Measurements from ENCODE around the gene ZNF785. TPM values are rescaled to one million over a fixed set of nuclear protein-coding genes. Genes with fewer than 3 reads are reported as not detected.

Gene ZNF785
- total RNA-seq (2022; extraction: Qiagen RNA extraction; ENCODE audit: low read depth): not detected in 5 replicates

GRCh38 chr16:30585400-30586191 is at the start of gene ZNF785:
TSS of gene ZNF785 (minus strand) at chr16:30585697. CDS start at chr16:30585611, 86 bp downstream.

GRCh38 chr16:30609926-30610839 is 24.7 kb upstream of the ZNF785 start, which contains the start of gene ZNF689:
TSS of gene ZNF689 (minus strand) at chr16:30610389. CDS start at chr16:30610041, 348 bp downstream.

GRCh38 chr16:30571445-30572322 is 13.8 kb downstream of the ZNF785 start, which contains the start of gene ZNF688:
TSS of gene ZNF688 (minus strand) at chr16:30571714. CDS start at chr16:30571629, 85 bp downstream.

GRCh38 chr16:30557957-30558788 is 27.3 kb downstream of the ZNF785 start, which contains the start of gene ZNF764:
TSS of gene ZNF764 (minus strand) at chr16:30558374. CDS start at chr16:30558182, 192 bp downstream.

GRCh38 chr16:30534368-30535105 is 51.0 kb downstream of the ZNF785 start, which contains the start of gene ZNF747:
TSS of gene ZNF747 (minus strand) at chr16:30534858. CDS start at chr16:30534679, 179 bp downstream.

Other genes with a start within 250 kb of the ZNF785 start
- 64.0 to 69.6 TPM (median 67.1 TPM) in 5 replicates for gene CD2BP2, start 230.4 kb downstream of the ZNF785 start, total RNA-seq (2022; extraction: Qiagen RNA extraction; ENCODE audit: low read depth)
- gene TBC1D10B, start 215.2 kb downstream of the ZNF785 start, total RNA-seq (2022; extraction: Qiagen RNA extraction; ENCODE audit: low read depth): 26.5 to 36.6 TPM (median 31.8 TPM) in 5 replicates
- gene MYL11, start 210.9 kb downstream of the ZNF785 start, total RNA-seq (2022; extraction: Qiagen RNA extraction; ENCODE audit: low read depth): 0.46 to 0.63 TPM (median 0.54 TPM) in 3 of 5 replicates, not detected in the others
- gene SEPTIN1, start 203.1 kb downstream of the ZNF785 start, total RNA-seq (2022; extraction: Qiagen RNA extraction; ENCODE audit: low read depth): 1.4 to 2.2 TPM (median 1.7 TPM) in 5 replicates
- 11.9 to 12.9 TPM (median 12.4 TPM) in 5 replicates for gene ZNF48, start 190.3 kb downstream of the ZNF785 start, total RNA-seq (2022; extraction: Qiagen RNA extraction; ENCODE audit: low read depth)
- 3.7 to 6.2 TPM (median 5.4 TPM) in 5 replicates for gene ZNF771, start 178.1 kb downstream of the ZNF785 start, total RNA-seq (2022; extraction: Qiagen RNA extraction; ENCODE audit: low read depth)
- 115 to 143 TPM (median 137 TPM) in 5 replicates for gene DCTPP1, start 155.7 kb downstream of the ZNF785 start, total RNA-seq (2022; extraction: Qiagen RNA extraction; ENCODE audit: low read depth)
- gene SEPHS2, start 139.8 kb downstream of the ZNF785 start, total RNA-seq (2022; extraction: Qiagen RNA extraction; ENCODE audit: low read depth): 51.1 to 56.3 TPM (median 54.3 TPM) in 5 replicates
- 0.12 to 0.28 TPM (median 0.21 TPM) in 4 of 5 replicates, not detected in the other for gene ITGAL, start 113.0 kb downstream of the ZNF785 start, total RNA-seq (2022; extraction: Qiagen RNA extraction; ENCODE audit: low read depth)
- gene ZNF768, start 59.1 kb downstream of the ZNF785 start, total RNA-seq (2022; extraction: Qiagen RNA extraction; ENCODE audit: low read depth): 38.0 to 49.6 TPM (median 44.5 TPM) in 5 replicates
- gene ZNF747, start 50.8 kb downstream of the ZNF785 start, total RNA-seq (2022; extraction: Qiagen RNA extraction; ENCODE audit: low read depth): 3.1 to 5.1 TPM (median 4.6 TPM) in 5 replicates
- gene ZNF764, start 27.3 kb downstream of the ZNF785 start, total RNA-seq (2022; extraction: Qiagen RNA extraction; ENCODE audit: low read depth): 5.2 to 6.3 TPM (median 5.6 TPM) in 5 replicates
- 5.5 to 10.0 TPM (median 7.8 TPM) in 5 replicates for gene ZNF688, start 14.0 kb downstream of the ZNF785 start, total RNA-seq (2022; extraction: Qiagen RNA extraction; ENCODE audit: low read depth)
- 7.5 to 9.6 TPM (median 8.7 TPM) in 5 replicates for gene ZNF689, start 24.7 kb upstream of the ZNF785 start, total RNA-seq (2022; extraction: Qiagen RNA extraction; ENCODE audit: low read depth)
- gene PRR14, start 65.3 kb upstream of the ZNF785 start, total RNA-seq (2022; extraction: Qiagen RNA extraction; ENCODE audit: low read depth): 17.7 to 27.0 TPM (median 23.7 TPM) in 5 replicates
- 33.6 to 48.2 TPM (median 42.9 TPM) in 5 replicates for gene FBRS, start 72.7 kb upstream of the ZNF785 start, total RNA-seq (2022; extraction: Qiagen RNA extraction; ENCODE audit: low read depth)
- 16.5 to 36.0 TPM (median 27.7 TPM) in 5 replicates for gene SRCAP, start 113.5 kb upstream of the ZNF785 start, total RNA-seq (2022; extraction: Qiagen RNA extraction; ENCODE audit: low read depth)
- gene PHKG2, start 162.7 kb upstream of the ZNF785 start, total RNA-seq (2022; extraction: Qiagen RNA extraction; ENCODE audit: low read depth): 20.6 to 29.8 TPM (median 23.1 TPM) in 5 replicates
- gene CFAP119, start 176.4 kb upstream of the ZNF785 start, total RNA-seq (2022; extraction: Qiagen RNA extraction; ENCODE audit: low read depth): 6.9 to 9.1 TPM (median 8.2 TPM) in 5 replicates
- gene RNF40, start 176.6 kb upstream of the ZNF785 start, total RNA-seq (2022; extraction: Qiagen RNA extraction; ENCODE audit: low read depth): 63.7 to 91.5 TPM (median 86.1 TPM) in 5 replicates
- 15.6 to 23.9 TPM (median 17.6 TPM) in 5 replicates for gene ZNF629, start 201.5 kb upstream of the ZNF785 start, total RNA-seq (2022; extraction: Qiagen RNA extraction; ENCODE audit: low read depth)